HepG2 (cell line): ENCODE results near the gene TP73.

Source experiments
- DNMT1 ChIP-seq: sonication (generic); formaldehyde crosslinking; IDR thresholded peaks from 2 replicates; pipeline ENCODE4 v1.5.1; 2020; ENCODE audit warnings: mild to moderate bottlenecking, missing genetic modification reagents
- POLR2AphosphoS5 ChIP-seq: IDR thresholded peaks from 2 replicates; pipeline ENCODE4 v1.6.1; 2012; ENCODE audit warnings: low read depth, low read length
- SMC3 ChIP-seq: IDR thresholded peaks from 2 replicates; pipeline ENCODE4 v1.6.1; 2011; ENCODE audit warnings: low read length, improper control_type of control experiment
- TF ChIP-seq, protein P1 (sequence below): sonication (generic); formaldehyde crosslinking; IDR thresholded peaks from 2 replicates; pipeline ENCODE4 v1.4.0; 2020; ENCODE audit warnings: missing genetic modification reagents, borderline replicate concordance

- TF ChIP-seq POLR2AphosphoS5: no peak
- no peak for TF ChIP-seq SMC3
- TF ChIP-seq, protein P1, sequence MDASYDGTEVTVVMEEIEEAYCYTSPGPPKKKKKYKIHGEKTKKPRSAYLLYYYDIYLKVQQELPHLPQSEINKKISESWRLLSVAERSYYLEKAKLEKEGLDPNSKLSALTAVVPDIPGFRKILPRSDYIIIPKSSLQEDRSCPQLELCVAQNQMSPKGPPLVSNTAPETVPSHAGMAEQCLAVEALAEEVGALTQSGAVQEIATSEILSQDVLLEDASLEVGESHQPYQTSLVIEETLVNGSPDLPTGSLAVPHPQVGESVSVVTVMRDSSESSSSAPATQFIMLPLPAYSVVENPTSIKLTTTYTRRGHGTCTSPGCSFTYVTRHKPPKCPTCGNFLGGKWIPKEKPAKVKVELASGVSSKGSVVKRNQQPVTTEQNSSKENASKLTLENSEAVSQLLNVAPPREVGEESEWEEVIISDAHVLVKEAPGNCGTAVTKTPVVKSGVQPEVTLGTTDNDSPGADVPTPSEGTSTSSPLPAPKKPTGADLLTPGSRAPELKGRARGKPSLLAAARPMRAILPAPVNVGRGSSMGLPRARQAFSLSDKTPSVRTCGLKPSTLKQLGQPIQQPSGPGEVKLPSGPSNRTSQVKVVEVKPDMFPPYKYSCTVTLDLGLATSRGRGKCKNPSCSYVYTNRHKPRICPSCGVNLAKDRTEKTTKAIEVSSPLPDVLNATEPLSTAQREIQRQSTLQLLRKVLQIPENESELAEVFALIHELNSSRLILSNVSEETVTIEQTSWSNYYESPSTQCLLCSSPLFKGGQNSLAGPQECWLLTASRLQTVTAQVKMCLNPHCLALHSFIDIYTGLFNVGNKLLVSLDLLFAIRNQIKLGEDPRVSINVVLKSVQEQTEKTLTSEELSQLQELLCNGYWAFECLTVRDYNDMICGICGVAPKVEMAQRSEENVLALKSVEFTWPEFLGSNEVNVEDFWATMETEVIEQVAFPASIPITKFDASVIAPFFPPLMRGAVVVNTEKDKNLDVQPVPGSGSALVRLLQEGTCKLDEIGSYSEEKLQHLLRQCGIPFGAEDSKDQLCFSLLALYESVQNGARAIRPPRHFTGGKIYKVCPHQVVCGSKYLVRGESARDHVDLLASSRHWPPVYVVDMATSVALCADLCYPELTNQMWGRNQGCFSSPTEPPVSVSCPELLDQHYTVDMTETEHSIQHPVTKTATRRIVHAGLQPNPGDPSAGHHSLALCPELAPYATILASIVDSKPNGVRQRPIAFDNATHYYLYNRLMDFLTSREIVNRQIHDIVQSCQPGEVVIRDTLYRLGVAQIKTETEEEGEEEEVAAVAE: no peak
- no peak for TF ChIP-seq DNMT1 (CRISPR knock-in tag)
Measured at GRCh38 chr1:3707298-3707938, 55.1 kb downstream of the TP73 start.
